ENCODE data around the gene NECAB3. TPM values are rescaled to one million over a fixed set of nuclear protein-coding genes. Genes with fewer than 3 reads are reported as not detected.
A peak's percentile ranks its signal among the peaks of the same experiment; 100 is the strongest.

The NECAB3 gene
- total RNA-seq, 1 donor from 2014 or later = 56.2 TPM

GRCh38 chr20:33656010-33656782 lies 18.0 kb downstream of the NECAB3 start:
- TF ChIP-seq CTCF (IDR thresholded peaks at IDR 0.05) = no peak

GRCh38 chr20:33655164-33655563 lies 19.1 kb downstream of the NECAB3 start:
- intact Hi-C loops (cut with DNase I) = loop anchor here (10.0 kb wide), 1 partner anchor 200 kb away; no protein-coding TSS in a partner anchor
- H3K4me1 ChIP-seq = no peaks in the 10 kb centered on the region
- H3K27me3 ChIP-seq = no peaks in the 10 kb centered on the region
- H3K36me3 ChIP-seq = peaks cover 21% of the 10 kb centered on the region
- no peak for DNase-seq
- H3K9me3 ChIP-seq = no peaks in the 10 kb centered on the region
- no peak overlapping the region for H3K27ac ChIP-seq
- ATAC-seq = no peak
- no peak overlapping the region for H3K4me3 ChIP-seq
- TF ChIP-seq CTCF (IDR thresholded peaks at IDR 0.05) = no peak

More at GRCh38 chr20:33656010-33656782, 18.0 kb downstream of the NECAB3 start:
- no peak for ATAC-seq
- Histone ChIP-seq H3K4me1 (no peaks in the 10 kb centered on the region), H3K27me3 (no peaks in the 10 kb centered on the region), H3K4me3 (no peak overlapping the region), H3K9me3 (no peaks in the 10 kb centered on the region), H3K36me3 (peaks cover 21% of the 10 kb centered on the region), H3K27ac (no peak overlapping the region)
- intact Hi-C loops (cut with DNase I) = loop anchor here (10.0 kb wide), 1 partner anchor 201 kb away; no protein-coding TSS in a partner anchor
- no peak for DNase-seq

- Histone ChIP-seq H3K27ac (no peak overlapping the region), H3K4me3 (no peak overlapping the region), H3K36me3 (peaks cover 17% of the 10 kb centered on the region), H3K27me3 (no peaks in the 10 kb centered on the region), H3K9me3 (no peaks in the 10 kb centered on the region), H3K4me1 (no peaks in the 10 kb centered on the region)
- no peak for TF ChIP-seq CTCF (IDR thresholded peaks at IDR 0.05)
- DNase-seq (no peak), ATAC-seq (no peak)
- intact Hi-C loops (cut with DNase I) = loop anchor here (10.0 kb wide), 1 partner anchor 200 kb away; no protein-coding TSS in a partner anchor
Measured at GRCh38 chr20:33654680-33655161, 19.5 kb downstream of the NECAB3 start.

GRCh38 chr20:33653900-33654596 lies 20.2 kb downstream of the NECAB3 start:
- H3K4me3 ChIP-seq = no peak overlapping the region
- ATAC-seq (peak; percentile 76), DNase-seq (peak; percentile 88)
- no peaks in the 10 kb centered on the region for H3K4me1 ChIP-seq
- H3K27ac ChIP-seq = no peak overlapping the region
- H3K36me3 ChIP-seq = peaks cover 12% of the 10 kb centered on the region
- no peaks in the 10 kb centered on the region for H3K9me3 ChIP-seq
- intact Hi-C loops (cut with DNase I) = loop anchor here (10.0 kb wide), 1 partner anchor 199 kb away; no protein-coding TSS in a partner anchor
- TF ChIP-seq CTCF (IDR thresholded peaks at IDR 0.05) = no peak
- no peaks in the 10 kb centered on the region for H3K27me3 ChIP-seq

GRCh38 chr20:33653218-33653899 lies 20.9 kb downstream of the NECAB3 start:
- intact Hi-C loops (cut with DNase I) = loop anchor here (10.0 kb wide), 1 partner anchor 199 kb away; no protein-coding TSS in a partner anchor
- Histone ChIP-seq H3K4me3 (no peak overlapping the region), H3K27me3 (no peaks in the 10 kb centered on the region), H3K36me3 (peaks cover 7% of the 10 kb centered on the region), H3K4me1 (no peaks in the 10 kb centered on the region), H3K9me3 (no peaks in the 10 kb centered on the region), H3K27ac (no peak overlapping the region)
- peak; percentile 67 for DNase-seq
- peak; percentile 61 for ATAC-seq
- TF ChIP-seq CTCF (IDR thresholded peaks at IDR 0.05) = peak; percentile 68

Measured in upper lobe of right lung (tissue), 1 donor.